Measurements from ENCODE around the gene FAM107B.

GRCh38 chr10:14751921-14752320 is 22.8 kb downstream of the FAM107B start:
- no peak for TF ChIP-seq CEBPB (IDR thresholded peaks at IDR 0.05)
- no peak for TF ChIP-seq RAD21 (IDR thresholded peaks at IDR 0.05; ENCODE audit: low read depth)
- TF ChIP-seq YY1 (IDR thresholded peaks at IDR 0.05; ENCODE audit: low read depth) = no peak
- no peak for TF ChIP-seq EGR1 (IDR thresholded peaks at IDR 0.05)
- TF ChIP-seq TCF12 (IDR thresholded peaks at IDR 0.05; ENCODE audit: low read depth) = no peak
- TF ChIP-seq ZBTB7A (IDR thresholded peaks at IDR 0.05; ENCODE audit: low read depth) = no peak
- TF ChIP-seq MAX (IDR thresholded peaks at IDR 0.05) = no peak
- TF ChIP-seq TAF1 (IDR thresholded peaks at IDR 0.05; ENCODE audit: low read depth) = no peak
